Ramos (cell line): ENCODE measurements around the gene HDAC4.

Source experiments
- in situ Hi-C: fragments of 300-500 bp; cut with MboI; formaldehyde crosslinking; loops from one replicate; pipeline ENCODE4 v1.14.3; 2022; ENCODE audit warnings: low sequenced_read_pairs; ENCODE audit not compliant: unreplicated experiment

HDAC4 gene

GRCh38 chr2:239019183-239019581 lies 381.6 kb downstream of the HDAC4 start:
- in situ Hi-C loops = no loop called here

- in situ Hi-C loops = no loop called here
Measured at GRCh38 chr2:239018271-239019182, 382.3 kb downstream of the HDAC4 start.

GRCh38 chr2:239017491-239018098 lies 383.2 kb downstream of the HDAC4 start:
- in situ Hi-C loops = no loop called here

GRCh38 chr2:239015901-239016675 lies 384.7 kb downstream of the HDAC4 start:
- in situ Hi-C loops = no loop called here

- in situ Hi-C loops = no loop called here
Measured at GRCh38 chr2:239015218-239015900, 385.5 kb downstream of the HDAC4 start.

GRCh38 chr2:239014458-239015217 lies 386.2 kb downstream of the HDAC4 start:
- in situ Hi-C loops = no loop called here

GRCh38 chr2:239013678-239013976 lies 387.2 kb downstream of the HDAC4 start:
- in situ Hi-C loops = no loop called here

- in situ Hi-C loops = no loop called here
Measured at GRCh38 chr2:239012936-239013677, 387.7 kb downstream of the HDAC4 start.

GRCh38 chr2:239012228-239012627 lies 388.6 kb downstream of the HDAC4 start:
- in situ Hi-C loops = no loop called here

GRCh38 chr2:239009589-239009961 lies 391.2 kb downstream of the HDAC4 start:
- in situ Hi-C loops = no loop called here

GRCh38 chr2:239008677-239009588 lies 391.9 kb downstream of the HDAC4 start:
- in situ Hi-C loops = no loop called here

GRCh38 chr2:239008004-239008403 lies 392.8 kb downstream of the HDAC4 start:
- in situ Hi-C loops = no loop called here

- in situ Hi-C loops = no loop called here
Measured at GRCh38 chr2:239006622-239007285, 394.1 kb downstream of the HDAC4 start.

- in situ Hi-C loops = no loop called here
Measured at GRCh38 chr2:239005586-239005985, 395.2 kb downstream of the HDAC4 start.

- in situ Hi-C loops = no loop called here
Measured at GRCh38 chr2:239004274-239005015, 396.4 kb downstream of the HDAC4 start.

- in situ Hi-C loops = no loop called here
Measured at GRCh38 chr2:239003624-239004273, 397.1 kb downstream of the HDAC4 start.
